Neural progenitor cell (in vitro differentiated cells): ENCODE measurements around the gene APAF1. TPM values are rescaled to one million over a fixed set of nuclear protein-coding genes. Genes with fewer than 3 reads are reported as not detected.
A peak's percentile ranks its signal among the peaks of the same experiment; 100 is the strongest.
"Not testable (repeated sequence)": the region's sequence is repeated elsewhere in the genome, so short reads cannot be mapped to it uniquely, and the experiment has no call there.

Experiments used
- DNase-seq: peaks from one replicate; pipeline ENCODE4 v3.0.0-alpha.2; 2016; ENCODE audit warnings: low spot score
- H2AFZ ChIP-seq: fragments of 200-600 bp; sonication (generic); replicated peaks from 2 replicates; pipeline ENCODE4 v1.6.1; 2016; ENCODE audit warnings: antibody characterized with exemption
- H3F3A ChIP-seq: fragments of 200-600 bp; sonication (generic); 2 replicates; pipeline ENCODE4 v1.6.1; 2016; ENCODE audit warnings: antibody characterized with exemption, low read depth
- H3K27ac ChIP-seq: fragments of 200-600 bp; sonication (generic); 2 replicates; pipeline ENCODE4 v1.5.1; 2016; ENCODE audit warnings: mild to moderate bottlenecking
- H3K27me3 ChIP-seq: fragments of 200-600 bp; sonication (generic); 2 replicates; pipeline ENCODE4 v1.6.1; 2016; ENCODE audit warnings: mild to moderate bottlenecking, moderate library complexity
- H3K36me3 ChIP-seq: fragments of 200-600 bp; sonication (generic); 2 replicates; pipeline ENCODE4 v1.5.1; 2016
- H3K4me1 ChIP-seq: fragments of 200-600 bp; sonication (generic); 2 replicates; pipeline ENCODE4 v1.6.1; 2016; ENCODE audit warnings: mixed run types
- H3K4me2 ChIP-seq: fragments of 200-600 bp; sonication (generic); 2 replicates; pipeline ENCODE4 v1.6.1; 2016
- H3K4me3 ChIP-seq: fragments of 200-600 bp; sonication (generic); 2 replicates; pipeline ENCODE4 v1.5.1; 2016
- H3K79me2 ChIP-seq: fragments of 200-600 bp; sonication (generic); 2 replicates; pipeline ENCODE4 v1.6.1; 2016; ENCODE audit warnings: low read depth
- H3K9ac ChIP-seq: fragments of 200-600 bp; sonication (generic); 2 replicates; pipeline ENCODE4 v1.6.1; 2016
- H3K9me3 ChIP-seq: fragments of 200-600 bp; sonication (generic); 2 replicates; pipeline ENCODE4 v1.5.1; 2016; ENCODE audit warnings: low read depth
- H4K20me1 ChIP-seq: fragments of 200-600 bp; sonication (generic); 2 replicates; pipeline ENCODE4 v1.6.1; 2016; ENCODE audit warnings: low read depth
- H3K27ac Mint-ChIP-seq: 3 replicates; pipeline ENCODE4 v1.8.0; 2021; ENCODE audit warnings: mixed read lengths
- H3K27me3 Mint-ChIP-seq: 2 replicates; pipeline ENCODE4 v1.8.0; 2022; ENCODE audit warnings: low read depth, mild to moderate bottlenecking, inconsistent platforms, moderate library complexity, mixed read lengths; ENCODE audit not compliant: insufficient read depth
- H3K36me3 Mint-ChIP-seq: 3 replicates; pipeline ENCODE4 v1.8.0; 2021; ENCODE audit warnings: mixed read lengths
- H3K4me1 Mint-ChIP-seq: 3 replicates; pipeline ENCODE4 v1.8.0; 2021; ENCODE audit warnings: mixed read lengths
- H3K4me3 Mint-ChIP-seq: 3 replicates; pipeline ENCODE4 v1.8.0; 2021; ENCODE audit warnings: mild to moderate bottlenecking, moderate library complexity, mixed read lengths
- H3K9me3 Mint-ChIP-seq: 3 replicates; pipeline ENCODE4 v1.8.0; 2020; ENCODE audit warnings: mixed read lengths
- CTCF ChIP-seq: fragments of 200-600 bp; sonication (generic); IDR thresholded peaks from 2 replicates; pipeline ENCODE4 v1.5.1; 2017; ENCODE audit warnings: antibody characterized with exemption, mild to moderate bottlenecking
- EZH2 ChIP-seq: fragments of 200-600 bp; sonication (generic); IDR thresholded peaks from 2 replicates; pipeline ENCODE4 v1.6.1; 2017; ENCODE audit warnings: antibody characterized with exemption, mild to moderate bottlenecking, moderate library complexity
- EZH2phosphoT487 ChIP-seq: fragments of 200-600 bp; sonication (generic); IDR thresholded peaks from 2 replicates; pipeline ENCODE4 v1.6.1; 2017; ENCODE audit warnings: antibody characterized with exemption
- total RNA-seq: library from RNA; depleted of rRNA; stranded (reverse); fragments of >200 nt; gene quantifications from 2 replicates; pipeline ENCODE4 v1.2.3, GENCODE V29; 2015; ENCODE audit warnings: low replicate concordance

Gene APAF1
- 43.2 and 69.1 TPM in 2 replicates for total RNA-seq

GRCh38 chr12:98644712-98645571 lies at the start of gene APAF1, which contains the start of gene IKBIP:
APAF1 (plus strand) TSS chr12:98645290; CDS start chr12:98648360, 3,070 bp downstream.
IKBIP (minus strand) TSS chr12:98644788; CDS start chr12:98644701, 87 bp downstream.
- Histone ChIP-seq H3K79me2 (peaks cover 75% of the 10 kb centered on the region), H3K9ac (peak within 1 kb of the TSS; percentile 51), H3K27me3 (no peaks in the 10 kb centered on the region), H3K4me3 (peak within 1 kb of the TSS; percentile 74), H2AFZ (peak within 1 kb of the TSS; percentile 98), H3K4me2 (peak within 1 kb of the TSS; percentile 82), H4K20me1 (peaks cover 25% of the 10 kb centered on the region), H3K27ac (peak within 1 kb of the TSS; percentile 90), H3K9me3 (no peaks in the 10 kb centered on the region), H3K4me1 (peaks cover 14% of the 10 kb centered on the region), H3F3A (peaks cover 15% of the 10 kb centered on the region), H3K36me3 (no peaks in the 10 kb centered on the region)
- Mint-ChIP-seq H3K36me3 (peaks cover 11% of the 10 kb centered on the region), H3K4me3 (peak within 1 kb of the TSS; percentile 99), H3K9me3 (no peaks in the 10 kb centered on the region), H3K27me3 (peaks cover 2% of the 10 kb centered on the region), H3K4me1 (peaks cover 11% of the 10 kb centered on the region), H3K27ac (peak within 1 kb of the TSS; percentile 90)
- TF ChIP-seq CTCF (no peak), EZH2 (no peak), EZH2phosphoT487 (no peak)
- DNase-seq = peak; percentile 98

- Histone ChIP-seq H4K20me1 (peaks cover 43% of the 10 kb centered on the region), H3K36me3 (peaks cover 43% of the 10 kb centered on the region)
Observed at GRCh38 chr12:98597313-98597712, 47.8 kb upstream of the APAF1 start.

DNA sequence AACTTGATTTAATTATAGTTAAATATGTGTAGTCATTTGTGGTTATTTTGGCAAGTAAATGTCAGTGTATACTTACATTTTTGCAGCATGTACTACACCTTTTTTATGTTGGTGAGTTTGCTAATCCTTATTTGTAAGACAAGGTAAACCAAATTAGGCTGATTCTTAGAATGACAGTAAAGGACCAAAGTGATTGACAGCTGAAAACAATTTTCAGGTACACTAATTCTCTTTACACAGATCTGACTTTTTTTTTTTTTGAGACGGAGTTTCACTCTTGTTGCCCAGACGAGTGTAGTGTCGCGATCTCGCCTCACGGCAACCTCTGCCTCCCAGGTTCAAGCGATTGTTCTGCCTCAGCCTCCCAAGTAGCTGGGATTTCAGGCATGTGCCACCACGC lies 43.2 kb upstream of the APAF1 start:
- Histone ChIP-seq H3K4me1 (no peaks in the 10 kb centered on the region), H2AFZ (no peak overlapping the region), H3K27ac (no peak overlapping the region), H3K79me2 (peaks cover 30% of the 10 kb centered on the region), H4K20me1 (peaks cover 11% of the 10 kb centered on the region), H3K9me3 (no peaks in the 10 kb centered on the region), H3F3A (peaks cover 70% of the 10 kb centered on the region), H3K36me3 (peaks cover 31% of the 10 kb centered on the region), H3K4me3 (no peak overlapping the region), H3K9ac (no peak overlapping the region), H3K4me2 (no peak overlapping the region), H3K27me3 (no peaks in the 10 kb centered on the region)
- Mint-ChIP-seq H3K9me3 (no peaks in the 10 kb centered on the region), H3K4me1 (no peaks in the 10 kb centered on the region), H3K27ac (no peak overlapping the region), H3K27me3 (no peaks in the 10 kb centered on the region), H3K4me3 (no peak overlapping the region), H3K36me3 (peaks cover 39% of the 10 kb centered on the region)
- no peak for DNase-seq
- TF ChIP-seq EZH2 (no peak), CTCF (no peak), EZH2phosphoT487 (no peak)

More at GRCh38 chr12:98597313-98597712, 47.8 kb upstream of the APAF1 start:
- peaks cover 15% of the 10 kb centered on the region for H3K4me1 ChIP-seq
- not testable (repeated sequence) for H3K9me3 ChIP-seq, H3K4me3 Mint-ChIP-seq, H3K9me3 Mint-ChIP-seq, H3K9ac ChIP-seq, DNase-seq, H3K27ac ChIP-seq, H3K27me3 Mint-ChIP-seq, H2AFZ ChIP-seq, H3K27me3 ChIP-seq, H3K4me3 ChIP-seq, H3K4me2 ChIP-seq, H3K27ac Mint-ChIP-seq
- Mint-ChIP-seq H3K36me3 (peaks cover 27% of the 10 kb centered on the region), H3K4me1 (peaks cover 20% of the 10 kb centered on the region)
- H3K79me2 ChIP-seq = peaks cover 68% of the 10 kb centered on the region
- peaks cover 46% of the 10 kb centered on the region for H3F3A ChIP-seq
